ENCODE measurements around the gene PXMP2.

DNA sequence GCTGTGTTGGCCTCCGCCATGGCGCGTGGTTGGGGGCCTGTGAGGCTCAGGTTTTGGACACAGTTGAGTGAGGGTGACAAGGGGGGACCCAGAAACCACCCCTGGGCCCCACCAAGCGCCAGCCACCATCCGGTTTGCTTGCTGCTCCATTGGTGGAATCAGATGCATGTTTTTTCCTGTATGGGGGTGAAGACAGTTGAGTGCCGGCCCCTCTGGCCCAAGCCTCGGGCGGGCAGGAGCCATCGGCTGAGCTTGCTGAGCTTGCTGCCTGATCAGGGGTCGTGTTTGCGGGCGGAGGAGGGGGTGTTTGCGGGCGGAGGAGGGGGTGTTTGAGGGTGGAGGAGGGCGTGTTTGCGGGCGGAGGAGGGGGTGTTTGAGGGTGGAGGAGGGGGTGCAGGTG lies 29.6 kb downstream of the PXMP2 start:
- TF ChIP-seq CTCF (IDR thresholded peaks at IDR 0.05) (no peak), ZFX (IDR thresholded peaks at IDR 0.05; ENCODE audit: borderline replicate concordance) (no peak)
